Neural crest cell (in vitro differentiated cells): ENCODE data around the gene TAF4. TPM values are rescaled to one million over a fixed set of nuclear protein-coding genes. Genes with fewer than 3 reads are reported as not detected.

Source experiments
- DNase-seq: peaks from one replicate; pipeline ENCODE4 v3.0.0; 2021; ENCODE audit warnings: low read depth, mixed read lengths, low spot score
- H3K27ac Mint-ChIP-seq: one replicate; pipeline ENCODE4 v1.8.0; 2021; ENCODE audit warnings: mild to moderate bottlenecking, mixed read lengths; ENCODE audit not compliant: unreplicated experiment
- H3K27me3 Mint-ChIP-seq: 2 replicates; pipeline ENCODE4 v1.8.0; 2021; ENCODE audit warnings: low read depth, mild to moderate bottlenecking, mixed read lengths
- H3K36me3 Mint-ChIP-seq: 2 replicates; pipeline ENCODE4 v1.8.0; 2021; ENCODE audit warnings: low read depth, mild to moderate bottlenecking, mixed read lengths
- H3K4me1 Mint-ChIP-seq: 2 replicates; pipeline ENCODE4 v1.8.0; 2021; ENCODE audit warnings: mixed read lengths
- H3K4me3 Mint-ChIP-seq: one replicate; pipeline ENCODE4 v1.8.0; 2021; ENCODE audit warnings: mild to moderate bottlenecking, mixed read lengths
- H3K9me3 Mint-ChIP-seq: 2 replicates; pipeline ENCODE4 v1.8.0; 2021; ENCODE audit warnings: mixed read lengths
- CTCF ChIP-seq: fragments of 200-600 bp; sonication (generic); conservative IDR thresholded peaks from 2 replicates; pipeline ENCODE4 v1.5.0; 2021; ENCODE audit warnings: antibody characterized with exemption, mild to moderate bottlenecking
- total RNA-seq: library from RNA; stranded (reverse); gene quantifications from 2 replicates; pipeline ENCODE4 v1.2.1, GENCODE V29; 2021

The TAF4 gene
- total RNA-seq, 1 donor from 2014 or later = 33.6 TPM

GRCh38 chr20:61966492-61967244 is 99.0 kb downstream of the TAF4 start:
- H3K4me1 Mint-ChIP-seq = peaks cover 5% of the 10 kb centered on the region

GRCh38 chr20:61965606-61966491 is 99.8 kb downstream of the TAF4 start:
- Mint-ChIP-seq H3K4me1 (peaks cover 5% of the 10 kb centered on the region), H3K4me3 (no peak overlapping the region), H3K27me3 (no peaks in the 10 kb centered on the region), H3K27ac (no peak overlapping the region), H3K9me3 (no peaks in the 10 kb centered on the region), H3K36me3 (peaks cover 7% of the 10 kb centered on the region)
- no peak for DNase-seq
- no peak for TF ChIP-seq CTCF

More at GRCh38 chr20:61966492-61967244, 99.0 kb downstream of the TAF4 start:
- Mint-ChIP-seq H3K9me3 (no peaks in the 10 kb centered on the region), H3K27me3 (no peaks in the 10 kb centered on the region), H3K36me3 (peaks cover 3% of the 10 kb centered on the region), H3K27ac (no peak overlapping the region), H3K4me3 (no peak overlapping the region)
- no peak for DNase-seq
- no peak for TF ChIP-seq CTCF

GRCh38 chr20:61964675-61965605 is 100.7 kb downstream of the TAF4 start:
- no peaks in the 10 kb centered on the region for H3K4me1 Mint-ChIP-seq
- H3K27me3 Mint-ChIP-seq = no peaks in the 10 kb centered on the region
- TF ChIP-seq CTCF = no peak
- no peak overlapping the region for H3K4me3 Mint-ChIP-seq
- DNase-seq = no peak
- peaks cover 4% of the 10 kb centered on the region for H3K36me3 Mint-ChIP-seq
- no peak overlapping the region for H3K27ac Mint-ChIP-seq
- H3K9me3 Mint-ChIP-seq = no peaks in the 10 kb centered on the region

- peaks cover 4% of the 10 kb centered on the region for H3K36me3 Mint-ChIP-seq
- DNase-seq = no peak
- no peaks in the 10 kb centered on the region for H3K27me3 Mint-ChIP-seq
- no peak overlapping the region for H3K4me3 Mint-ChIP-seq
- no peaks in the 10 kb centered on the region for H3K9me3 Mint-ChIP-seq
- no peaks in the 10 kb centered on the region for H3K4me1 Mint-ChIP-seq
- no peak overlapping the region for H3K27ac Mint-ChIP-seq
- no peak for TF ChIP-seq CTCF
Measured at GRCh38 chr20:61963885-61964674, 101.6 kb downstream of the TAF4 start.
